Gastroesophageal sphincter (tissue), 4 donors: ENCODE measurements around the gene ATAD3A. TPM values are rescaled to one million over a fixed set of nuclear protein-coding genes. Genes with fewer than 3 reads are reported as not detected.
"Not testable (repeated sequence)": the region's sequence is repeated elsewhere in the genome, so short reads cannot be mapped to it uniquely, and the experiment has no call there.

ENCODE experiments used
- ATAC-seq: fragments of 150-250 bp; one replicate; pipeline ENCODE4 v1.9.1; 2016; ENCODE audit warnings: mild to moderate bottlenecking, moderate library complexity
- H3K27ac ChIP-seq, 4 donors: fragments of 200-600 bp; sonication (generic) in 3 of 4; 1 replicate in 3 of 4; 2 replicates in 1 of 4; pipeline ENCODE4 v1.5.1; 2016 to 2019
- H3K27me3 ChIP-seq: fragments of 200-600 bp; sonication (generic); one replicate; pipeline ENCODE4 v1.5.1; 2019
- H3K36me3 ChIP-seq, 2 donors: fragments of 200-600 bp; sonication (generic); one replicate each; pipeline ENCODE4 v1.5.1; 2019; ENCODE audit warnings: control low read depth in 1 of 2
- H3K4me1 ChIP-seq, 3 donors: fragments of 200-600 bp; sonication (generic); 1 replicate in 2 of 3; 2 replicates in 1 of 3; pipeline ENCODE4 v1.5.1; 2016 to 2019; ENCODE audit warnings: control low read depth in 2 of 3
- H3K4me3 ChIP-seq, 2 donors: fragments of 200-600 bp; sonication (generic); one replicate each; pipeline ENCODE4 v1.5.1; 2019; ENCODE audit warnings: mild to moderate bottlenecking in 1 of 2, moderate library complexity in 1 of 2
- H3K9me3 ChIP-seq, 3 donors: fragments of 200-600 bp; sonication (generic); one replicate each; pipeline ENCODE4 v1.5.1; 2017 to 2019; ENCODE audit warnings: control low read depth in 2 of 3
- CTCF ChIP-seq, 4 experiments: fragments of 200-600 bp in 2 of 4; fragments of 450-650 bp in 2 of 4; sonication (generic) in 1 of 4; IDR thresholded peaks; one replicate each; pipeline ENCODE4 v1.5.1; 2017 to 2019; ENCODE audit warnings: antibody characterized with exemption in 4 of 4, mild to moderate bottlenecking in 2 of 4, moderate library complexity in 2 of 4
- EP300 ChIP-seq: sonication (generic); formaldehyde crosslinking; IDR thresholded peaks from one replicate; pipeline ENCODE4 v1.6.1; 2017; ENCODE audit warnings: antibody characterized with exemption, mild to moderate bottlenecking
- POLR2A ChIP-seq, 2 donors: fragments of 450-650 bp; IDR thresholded peaks; one replicate each; pipeline ENCODE4 v1.6.1; 2017; ENCODE audit warnings: antibody characterized with exemption in 2 of 2, mild to moderate bottlenecking in 2 of 2, moderate library complexity in 1 of 2
- POLR2AphosphoS5 ChIP-seq: sonication (generic); formaldehyde crosslinking; IDR thresholded peaks from one replicate; pipeline ENCODE4 v1.6.1; 2017; ENCODE audit warnings: antibody characterized with exemption
- WGBS, 2 donors: methylation state at CpG; one replicate each; pipeline ENCODE4 v1.1.5; 2018; ENCODE audit warnings: low coverage in 1 of 2; 5-methylcytosine and 5-hydroxymethylcytosine counted together
- total RNA-seq, 4 donors: library from RNA; depleted of rRNA; stranded (reverse); fragments of >200 nt; gene quantifications; one replicate each; pipeline ENCODE4 v1.1.0, GENCODE V29; 2016

ATAD3A gene
- total RNA-seq, 4 donors from 2014 or later: 14.9 to 32.9 (median 19.1) TPM

DNA sequence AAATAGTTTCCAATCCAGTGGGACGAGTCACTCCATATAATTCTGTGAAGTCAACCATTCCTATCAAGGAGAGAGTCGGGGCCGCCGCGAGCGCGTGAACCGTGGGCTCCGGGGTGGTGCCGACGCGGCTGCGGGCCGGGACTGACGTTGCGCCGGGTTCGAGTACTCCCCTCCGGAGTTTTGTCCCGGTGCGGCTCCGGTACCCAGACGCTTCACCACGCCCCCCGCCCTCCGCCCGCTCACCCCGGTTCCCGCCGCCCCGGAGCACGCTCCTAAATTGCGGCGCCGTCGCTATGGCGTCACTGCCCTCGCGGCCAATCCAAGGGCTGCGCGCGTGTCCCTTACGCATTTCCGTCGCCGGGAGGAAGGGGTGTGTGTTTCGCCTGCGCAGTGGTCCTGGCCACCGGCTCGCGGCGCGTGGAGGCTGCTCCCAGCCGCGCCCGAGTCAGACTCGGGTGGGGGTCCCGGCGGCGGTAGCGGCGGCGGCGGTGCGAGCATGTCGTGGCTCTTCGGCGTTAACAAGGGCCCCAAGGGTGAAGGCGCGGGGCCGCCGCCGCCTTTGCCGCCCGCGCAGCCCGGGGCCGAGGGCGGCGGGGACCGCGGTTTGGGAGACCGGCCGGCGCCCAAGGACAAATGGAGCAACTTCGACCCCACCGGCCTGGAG is 40.4 kb upstream of the ATAD3A start, which contains the start of gene ATAD3B:
ATAD3B (plus strand) TSS at position 377 of the 664 bp plus-strand sequence; CDS start at position 497, 120 bp downstream.
- WGBS, 2 donors: 0 to 17% methylated on average over 1 to 10 of the region's 87 CpGs
- peak within 1 kb of the TSS; percentile 63 to 91 (median 90) for H3K27ac ChIP-seq
- peak; percentile 99 for ATAC-seq

GRCh38 chr1:1472053-1472876 is 39.7 kb upstream of the ATAD3A start:
- ATAC-seq, H3K27me3 ChIP-seq, H3K9me3 ChIP-seq, H3K36me3 ChIP-seq: not testable (repeated sequence)
- H3K27ac ChIP-seq: peak overlapping the region; percentile 32 to 91 (median 73)
- peaks cover 0 to 30% (median 17%) of the 10 kb centered on the region in 3 donors for H3K4me1 ChIP-seq
- H3K4me3 ChIP-seq: peak overlapping the region; percentile 67 to 79
- 5 to 17% methylated on average over 3 to 4 of the region's 65 CpGs for WGBS, 2 donors

More for the DNA sequence above, 40.4 kb upstream of the ATAD3A start, which contains the start of gene ATAD3B:
- Histone ChIP-seq H3K4me1 (peaks cover 0 to 30% (median 17%) of the 10 kb centered on the region in 3 donors), H3K9me3 (no peaks in the 10 kb centered on the region), H3K27me3 (no peaks in the 10 kb centered on the region), H3K36me3 (no peaks in the 10 kb centered on the region), H3K4me3 (peak within 1 kb of the TSS; percentile 67 to 79)
- TF ChIP-seq POLR2A (IDR thresholded peaks at IDR 0.05): peak; percentile 40 to 47
- TF ChIP-seq POLR2AphosphoS5: peak; percentile 77
- no peak for TF ChIP-seq EP300
- no peak for TF ChIP-seq CTCF (IDR thresholded peaks at IDR 0.05)

DNA sequence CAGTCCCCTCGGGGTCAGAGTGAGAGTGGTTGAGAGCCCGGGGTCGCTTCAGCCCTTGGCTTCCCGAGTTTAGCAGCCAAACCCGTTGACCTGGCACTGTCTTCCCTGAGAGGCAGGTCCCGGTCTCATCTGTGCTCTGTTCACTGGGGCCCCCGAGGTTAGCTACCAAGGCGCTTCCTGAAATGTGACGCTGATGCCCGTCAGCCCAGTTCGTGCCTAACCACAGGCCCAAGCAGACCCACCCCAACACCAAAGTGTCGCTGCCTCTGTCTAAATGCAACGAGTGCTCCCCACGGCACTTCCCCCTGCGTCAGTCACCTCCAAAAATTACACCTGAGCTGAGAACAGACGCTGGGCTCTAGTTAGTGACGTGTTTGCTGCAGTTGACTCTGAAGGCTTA is 36.0 kb upstream of the ATAD3A start:
- not testable (repeated sequence) for ATAC-seq
- WGBS, 2 donors: 86% methylated on average over 9 of the region's 17 CpGs; no CpG with 5 or more reads in 1 of the 2 donors

GRCh38 chr1:1477206-1477605 is 34.8 kb upstream of the ATAD3A start:
- no peaks in the 10 kb centered on the region for H3K9me3 ChIP-seq
- no peak overlapping the region for H3K27ac ChIP-seq
- TF ChIP-seq CTCF (IDR thresholded peaks at IDR 0.05): no peak
- TF ChIP-seq POLR2AphosphoS5: no peak
- TF ChIP-seq POLR2A (IDR thresholded peaks at IDR 0.05): no peak
- H3K4me1 ChIP-seq: peaks cover 0 to 20% (median 14%) of the 10 kb centered on the region in 3 donors
- WGBS, 2 donors: 93 to 95% methylated on average over 10 to 17 of the region's 22 CpGs
- H3K36me3 ChIP-seq: peaks cover 0 to 46% of the 10 kb centered on the region in 2 donors
- H3K4me3 ChIP-seq: no peak overlapping the region
- no peak for ATAC-seq
- no peaks in the 10 kb centered on the region for H3K27me3 ChIP-seq

More for the DNA sequence above, 36.0 kb upstream of the ATAD3A start:
- Histone ChIP-seq H3K36me3 (peaks cover 0 to 39% of the 10 kb centered on the region in 2 donors), H3K4me1 (peaks cover 0 to 23% (median 15%) of the 10 kb centered on the region in 3 donors)
- H3K27ac ChIP-seq, H3K27me3 ChIP-seq, H3K9me3 ChIP-seq, H3K4me3 ChIP-seq: not testable (repeated sequence)

DNA sequence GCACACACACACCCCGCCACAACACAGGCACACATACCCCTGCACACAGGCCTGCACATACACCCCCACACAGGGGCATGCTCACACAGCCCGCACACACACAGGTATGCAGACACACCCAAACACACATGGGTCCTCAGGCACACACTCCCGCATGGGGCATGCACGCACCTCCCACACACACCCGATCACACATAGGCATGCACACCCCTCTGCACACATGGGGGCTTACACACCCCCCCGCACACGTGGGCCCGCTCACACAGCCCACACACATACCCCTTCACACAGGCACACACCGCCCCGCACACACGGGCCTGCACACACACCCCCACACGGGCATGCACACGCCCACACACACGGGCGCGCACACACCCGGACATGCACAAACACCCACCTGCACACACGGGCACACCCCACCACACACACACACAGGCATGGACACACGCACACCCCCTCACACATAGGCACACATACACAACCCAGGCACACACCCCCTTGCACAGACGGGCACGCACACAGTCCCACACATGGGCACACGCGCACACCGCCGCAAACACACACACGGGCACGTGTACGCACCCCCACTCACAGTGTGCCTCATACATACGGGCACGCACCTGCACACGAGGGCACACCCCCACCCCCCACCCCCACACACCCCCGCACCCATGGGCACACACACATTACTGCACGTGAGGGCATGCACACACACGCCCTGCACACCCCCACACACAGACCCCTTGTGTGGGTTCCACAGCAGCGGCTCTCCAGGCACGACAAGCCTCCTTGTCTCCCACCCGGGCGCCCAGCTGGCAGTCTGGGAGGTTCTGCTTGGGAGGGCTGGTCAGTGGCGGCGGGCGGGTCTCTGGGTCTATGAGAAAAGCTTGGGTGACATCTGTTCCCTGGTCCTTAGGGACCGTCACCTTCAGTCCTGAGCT is 32.1 kb upstream of the ATAD3A start:
- no peak for ATAC-seq
- no peak overlapping the region for H3K27ac ChIP-seq

GRCh38 chr1:1480488-1480867 is 31.5 kb upstream of the ATAD3A start:
- not testable (repeated sequence) for H3K9me3 ChIP-seq, H3K27me3 ChIP-seq, H3K27ac ChIP-seq, H3K4me1 ChIP-seq, H3K4me3 ChIP-seq, ATAC-seq
- WGBS, 2 donors: no CpG with 5 or more reads among the region's 16 CpGs
- peaks cover 0 to 79% of the 10 kb centered on the region in 2 donors for H3K36me3 ChIP-seq

More for the DNA sequence above, 32.1 kb upstream of the ATAD3A start:
- 84 to 93% methylated on average over 5 to 11 of the region's 42 CpGs for WGBS, 2 donors
- H3K36me3 ChIP-seq: peaks cover 0 to 72% of the 10 kb centered on the region in 2 donors
- TF ChIP-seq POLR2AphosphoS5 (no peak), CTCF (IDR thresholded peaks at IDR 0.05) (no peak), EP300 (no peak), POLR2A (IDR thresholded peaks at IDR 0.05) (no peak)
- H3K4me1 ChIP-seq: no peaks in the 10 kb centered on the region
- H3K4me3 ChIP-seq: no peak overlapping the region
- no peaks in the 10 kb centered on the region for H3K9me3 ChIP-seq
- H3K27me3 ChIP-seq: no peaks in the 10 kb centered on the region

DNA sequence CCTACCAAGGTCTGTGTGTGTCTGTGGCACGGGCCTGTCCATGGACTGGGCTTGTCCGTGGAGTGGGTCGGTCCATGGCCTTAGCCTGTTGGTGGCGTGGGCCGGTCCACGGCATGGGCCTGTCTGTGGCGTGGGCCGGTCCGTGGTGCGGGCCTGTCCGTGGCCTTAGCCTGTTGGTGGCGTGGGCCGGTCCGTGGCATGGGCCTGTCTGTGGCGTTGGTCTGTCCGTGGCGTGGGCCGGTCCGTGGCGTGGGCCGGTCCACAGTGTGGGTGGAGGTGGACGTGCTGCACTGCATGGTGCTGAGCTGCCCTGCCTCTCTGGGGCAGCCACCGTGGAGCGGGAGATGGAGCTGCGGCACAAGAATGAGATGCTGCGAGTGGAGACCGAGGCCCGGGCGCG is 30.2 kb upstream of the ATAD3A start:
- H3K27me3 ChIP-seq, H3K4me3 ChIP-seq, H3K27ac ChIP-seq, H3K4me1 ChIP-seq, H3K9me3 ChIP-seq: not testable (repeated sequence)
- no CpG with 5 or more reads among the region's 30 CpGs for WGBS, 2 donors
- peak; percentile 41 for ATAC-seq
- H3K36me3 ChIP-seq: peaks cover 0 to 89% of the 10 kb centered on the region in 2 donors
